ENCODE measurements around the gene SYNPO. TPM values are rescaled to one million over a fixed set of nuclear protein-coding genes. Genes with fewer than 3 reads are reported as not detected.

The SYNPO gene
- total RNA-seq, 1 donor from 2014 or later: 86.6 TPM

DNA sequence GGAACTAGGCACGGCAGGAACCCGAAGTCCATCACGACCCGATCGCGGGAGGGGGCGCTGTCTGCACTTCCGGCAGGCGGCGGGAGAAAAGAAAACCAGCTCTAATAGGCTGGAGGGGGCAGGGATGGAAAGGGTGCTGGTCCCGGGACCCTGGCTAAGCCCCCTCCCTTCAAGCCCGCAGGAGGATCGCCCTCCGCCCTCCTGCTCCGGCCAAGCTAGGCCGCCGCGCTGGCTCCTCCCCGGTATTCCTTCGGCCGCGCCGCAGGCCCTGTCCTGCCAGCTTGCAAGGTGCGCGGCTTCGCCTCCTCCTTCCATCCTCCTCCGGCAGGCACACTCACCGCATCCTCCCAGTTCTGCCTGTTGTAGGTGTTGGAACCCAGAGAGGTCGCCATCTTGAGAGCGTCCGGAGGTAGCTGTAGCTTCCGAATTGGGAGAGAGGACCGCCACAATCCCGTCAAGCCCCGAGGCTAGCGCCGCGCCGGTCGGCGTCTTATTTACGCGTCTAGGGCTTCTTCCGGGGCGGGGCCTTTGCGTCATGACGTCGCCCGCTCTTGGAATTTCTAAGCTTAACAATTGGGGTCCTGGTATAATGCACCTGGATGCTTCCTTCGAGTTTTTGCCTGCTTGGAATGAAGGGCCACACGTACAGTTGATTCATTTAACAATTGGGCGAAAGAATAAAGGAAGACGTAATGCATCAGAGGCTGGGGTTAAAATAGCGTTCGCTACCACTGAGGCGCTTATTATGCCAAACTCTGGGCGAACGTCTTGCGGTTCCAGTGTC, 60.3 kb downstream of the SYNPO start, which contains the start of gene RBM22:
TSS of gene RBM22 (minus strand) at position 469 of the 784 bp plus-strand sequence. CDS start at position 392, 77 bp downstream.
- Mint-ChIP-seq H3K9me3 (no peaks in the 10 kb centered on the region), H3K4me1 (peaks cover 3% of the 10 kb centered on the region), H3K36me3 (peaks cover 9% of the 10 kb centered on the region), H3K4me3 (no peak within 1 kb of the TSS), H3K27ac (no peak within 1 kb of the TSS), H3K27me3 (ENCODE audit: low read depth) (no peaks in the 10 kb centered on the region)
- peak; percentile 72 to 89 for DNase-seq (ENCODE audit: low spot score in 2 of 2, unreplicated experiment in 2 of 2)
- peak; percentile 19 for TF ChIP-seq CTCF (IDR thresholded peaks at IDR 0.05; ENCODE audit: unreplicated experiment)

GRCh38 chr5:150703762-150704161, 63.3 kb downstream of the SYNPO start:
- Mint-ChIP-seq H3K4me1 (peaks cover 3% of the 10 kb centered on the region), H3K27ac (no peak overlapping the region), H3K36me3 (peaks cover 9% of the 10 kb centered on the region), H3K9me3 (no peaks in the 10 kb centered on the region), H3K27me3 (ENCODE audit: low read depth) (no peaks in the 10 kb centered on the region), H3K4me3 (no peak overlapping the region)
- DNase-seq (ENCODE audit: low spot score in 2 of 2, unreplicated experiment in 2 of 2): no peak
- TF ChIP-seq CTCF (IDR thresholded peaks at IDR 0.05; ENCODE audit: unreplicated experiment): no peak

GRCh38 chr5:150706776-150707390, 66.4 kb downstream of the SYNPO start:
- TF ChIP-seq CTCF (IDR thresholded peaks at IDR 0.05; ENCODE audit: unreplicated experiment): no peak
- no peak for DNase-seq (ENCODE audit: low spot score in 2 of 2, unreplicated experiment in 2 of 2)
- Mint-ChIP-seq H3K36me3 (peaks cover 13% of the 10 kb centered on the region), H3K9me3 (no peaks in the 10 kb centered on the region), H3K4me3 (no peak overlapping the region), H3K4me1 (no peaks in the 10 kb centered on the region), H3K27me3 (ENCODE audit: low read depth) (no peaks in the 10 kb centered on the region), H3K27ac (no peak overlapping the region)

Other genes with a start within 250 kb of the SYNPO start
- 16.1 to 17.1 TPM (median 16.9 TPM) in 3 replicates for gene CD74, start 227.8 kb upstream of the SYNPO start, total RNA-seq
- gene RPS14, start 190.9 kb upstream of the SYNPO start, total RNA-seq: 2,586 to 2,705 TPM (median 2,627 TPM) in 3 replicates
- 129 to 132 TPM (median 132 TPM) in 3 replicates for gene NDST1, start 132.5 kb upstream of the SYNPO start, total RNA-seq
- gene MYOZ3, start 20.6 kb downstream of the SYNPO start, total RNA-seq: 8.5 to 9.4 TPM (median 8.5 TPM) in 3 replicates
- gene RBM22, start 60.4 kb downstream of the SYNPO start, total RNA-seq: 64.3 to 66.8 TPM (median 66.7 TPM) in 3 replicates
- 75.7 to 82.4 TPM (median 76.1 TPM) in 3 replicates for gene DCTN4, start 118.4 kb downstream of the SYNPO start, total RNA-seq
- 42.7 to 46.3 TPM (median 45.4 TPM) in 3 replicates for gene SMIM3, start 138.1 kb downstream of the SYNPO start, total RNA-seq
- gene IRGM, start 205.9 kb downstream of the SYNPO start, total RNA-seq: 0.24 to 0.79 TPM (median 0.45 TPM) in 3 replicates